Fibroblast of peridontal ligament (primary cell): ENCODE data around the gene NXPH2.

Experiments
- DNase-seq: peaks from one replicate; pipeline ENCODE4 v3.0.0-alpha.2; 2010; ENCODE audit errors: extremely low read depth

NXPH2 gene

GRCh38 chr2:138779781-138780445 lies at the start of gene NXPH2:
Gene NXPH2, minus strand, starts transcription at chr2:138780390. Its CDS starts 149 bp downstream, at chr2:138780241.
- DNase-seq: no peak

- peak; percentile 6 for DNase-seq
Measured at GRCh38 chr2:138829326-138829919, 49.2 kb upstream of the NXPH2 start.

GRCh38 chr2:138827426-138828054 lies 47.4 kb upstream of the NXPH2 start:
- DNase-seq: peak; percentile 83

GRCh38 chr2:138823666-138824065 lies 43.5 kb upstream of the NXPH2 start:
- DNase-seq: no peak

- no peak for DNase-seq
Measured at GRCh38 chr2:138819964-138820363, 39.8 kb upstream of the NXPH2 start.

- DNase-seq: no peak
Measured at GRCh38 chr2:138818556-138818955, 38.4 kb upstream of the NXPH2 start.

GRCh38 chr2:138814123-138814898 lies 34.1 kb upstream of the NXPH2 start:
- no peak for DNase-seq

- DNase-seq: no peak
Measured at GRCh38 chr2:138811431-138811830, 31.2 kb upstream of the NXPH2 start.

- no peak for DNase-seq
Measured at GRCh38 chr2:138794724-138795123, 14.5 kb upstream of the NXPH2 start.

GRCh38 chr2:138787053-138787666 lies 7.0 kb upstream of the NXPH2 start:
- peak; percentile 63 for DNase-seq

- no peak for DNase-seq
Measured at GRCh38 chr2:138782383-138782782, 2.2 kb upstream of the NXPH2 start.

- DNase-seq: no peak
Measured at GRCh38 chr2:138780908-138781307, 718 bp upstream of the NXPH2 start.

GRCh38 chr2:138780446-138780880 lies 273 bp upstream of the NXPH2 start:
- DNase-seq: no peak

GRCh38 chr2:138779406-138779780 lies 797 bp downstream of the NXPH2 start:
- DNase-seq: no peak

GRCh38 chr2:138777996-138778395 lies 2.2 kb downstream of the NXPH2 start:
- DNase-seq: peak; percentile 17

GRCh38 chr2:138775736-138776135 lies 4.5 kb downstream of the NXPH2 start:
- no peak for DNase-seq

- DNase-seq: no peak
Measured at GRCh38 chr2:138771534-138771933, 8.7 kb downstream of the NXPH2 start.

- no peak for DNase-seq
Measured at GRCh38 chr2:138767101-138767500, 13.1 kb downstream of the NXPH2 start.

GRCh38 chr2:138766464-138766863 lies 13.7 kb downstream of the NXPH2 start:
- DNase-seq: no peak

- no peak for DNase-seq
Measured at GRCh38 chr2:138763971-138764370, 16.2 kb downstream of the NXPH2 start.

GRCh38 chr2:138762533-138762932 lies 17.7 kb downstream of the NXPH2 start:
- DNase-seq: no peak

GRCh38 chr2:138760676-138761075 lies 19.5 kb downstream of the NXPH2 start:
- no peak for DNase-seq
